NCI-H2107 treated with DMSO at 0.1 percent for 48 hours (cell line): ENCODE measurements around the gene BLTP2.
"Not testable (repeated sequence)": the region's sequence is repeated elsewhere in the genome, so short reads cannot be mapped to it uniquely, and the experiment has no call there.

Source experiments
- DNase-seq: peaks from one replicate; lab custom pipeline; 2025; ENCODE audit not compliant: unreplicated experiment; lab: John Stamatoyannopoulos, UW

The BLTP2 gene

DNA sequence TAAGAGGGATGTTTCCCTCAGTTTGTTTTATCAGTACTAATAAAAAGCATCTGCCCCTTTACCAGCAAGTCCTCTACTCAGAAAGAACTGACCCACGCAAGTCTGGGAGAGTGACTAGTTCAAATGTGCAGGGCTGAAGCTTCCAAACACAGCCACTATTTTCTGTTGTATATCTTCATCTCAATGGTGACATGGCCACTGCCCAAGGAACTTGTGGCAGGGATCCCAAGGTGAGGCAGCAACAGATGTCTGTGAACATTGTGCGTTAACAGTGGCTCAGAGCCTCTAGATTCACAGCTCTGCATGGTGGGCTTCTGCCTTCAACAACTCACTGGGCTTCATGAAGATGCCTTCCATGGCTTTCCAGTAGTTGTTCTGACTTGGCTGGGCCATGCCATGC is 3.7 kb upstream of the BLTP2 start:
- no peak for DNase-seq

DNA sequence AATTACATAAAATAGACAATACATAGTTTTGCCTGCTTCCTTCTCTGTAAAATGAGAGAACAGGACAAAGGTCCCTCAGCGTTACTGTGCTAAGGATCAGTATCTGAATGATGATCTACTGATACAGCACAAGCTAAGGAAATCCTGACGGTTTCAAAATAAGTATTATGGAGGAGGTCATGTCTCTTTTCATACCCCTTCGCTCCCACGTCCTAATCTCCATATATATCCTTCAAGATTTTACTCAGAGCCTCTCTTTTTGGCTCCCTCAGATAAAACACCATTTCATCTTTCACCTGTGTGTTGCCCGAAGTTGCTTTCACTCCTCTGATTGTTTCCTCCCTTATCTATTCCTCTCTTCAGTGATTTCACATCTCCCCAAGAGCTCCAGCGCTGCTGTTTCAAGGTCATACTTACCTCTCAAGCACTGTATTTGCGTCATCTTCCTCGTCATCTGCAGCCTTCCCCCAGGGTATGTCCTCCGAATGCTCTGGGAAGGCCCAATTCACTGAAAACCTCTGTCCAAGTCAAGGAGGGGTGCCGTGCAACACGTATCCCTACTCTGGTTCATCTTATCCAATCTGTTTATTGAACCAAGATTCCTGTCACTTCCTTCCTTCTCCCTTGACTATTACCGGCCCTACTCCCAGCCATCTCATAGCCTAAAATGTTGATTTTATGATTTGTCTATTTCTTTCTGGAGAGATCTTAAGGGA is 1.2 kb upstream of the BLTP2 start:
- no peak for DNase-seq

DNA sequence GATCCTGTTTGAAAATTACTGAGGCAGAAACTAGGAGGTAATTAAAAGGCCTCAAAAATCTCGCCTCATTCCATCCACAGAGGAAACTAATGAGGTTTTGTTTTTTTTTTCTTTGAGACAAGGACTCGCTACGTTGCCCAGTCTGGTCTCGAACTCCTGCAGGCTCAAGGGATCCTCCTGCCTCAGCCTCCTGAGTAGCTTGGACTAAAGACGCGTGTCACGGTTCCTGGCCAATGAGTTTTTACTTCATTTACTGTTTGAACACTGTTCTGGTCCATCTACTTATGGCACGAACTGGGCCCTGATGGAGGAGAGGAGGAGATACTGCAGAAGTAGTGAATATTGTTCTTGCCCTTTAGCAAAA is 600 bp upstream of the BLTP2 start:
- DNase-seq = no peak

DNA sequence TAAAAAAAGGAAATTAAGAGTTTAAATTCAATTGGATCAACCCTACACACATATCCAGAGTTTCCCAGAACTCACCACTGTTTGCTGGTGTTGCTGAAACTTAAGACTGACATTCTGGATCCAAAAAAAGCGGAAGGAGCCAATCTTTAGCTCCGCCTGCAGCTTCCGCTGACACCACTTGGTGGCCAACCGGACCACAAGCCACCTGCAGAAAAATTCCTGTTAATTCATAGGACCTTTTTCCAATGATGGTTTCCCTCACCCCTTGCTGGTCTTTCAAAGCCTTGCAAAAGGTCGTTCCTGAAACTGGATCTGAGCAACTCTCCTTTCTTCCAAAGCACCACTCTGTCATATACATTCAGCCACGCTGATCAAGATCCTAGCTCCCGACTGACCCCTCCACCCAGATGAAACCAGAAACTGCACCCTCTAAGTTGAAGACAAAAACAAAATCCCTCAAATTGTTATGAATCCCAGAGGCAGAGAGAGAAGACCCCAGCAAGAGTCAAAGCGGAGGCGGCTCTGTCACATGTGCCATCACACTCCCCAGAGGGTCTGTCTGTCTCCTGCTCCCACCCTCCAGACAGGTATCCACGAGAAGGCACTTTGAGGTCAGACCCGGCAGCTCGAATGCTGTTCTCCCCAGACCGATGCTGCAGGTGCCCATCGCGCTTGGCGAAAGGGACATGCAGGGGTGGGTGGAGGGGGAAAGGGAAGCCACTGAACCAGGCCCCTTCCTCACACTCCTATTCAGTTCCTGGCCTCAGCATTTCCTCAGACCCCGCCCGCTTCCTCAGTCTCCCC is 773 bp downstream of the BLTP2 start:
- DNase-seq = peak; percentile 23

DNA sequence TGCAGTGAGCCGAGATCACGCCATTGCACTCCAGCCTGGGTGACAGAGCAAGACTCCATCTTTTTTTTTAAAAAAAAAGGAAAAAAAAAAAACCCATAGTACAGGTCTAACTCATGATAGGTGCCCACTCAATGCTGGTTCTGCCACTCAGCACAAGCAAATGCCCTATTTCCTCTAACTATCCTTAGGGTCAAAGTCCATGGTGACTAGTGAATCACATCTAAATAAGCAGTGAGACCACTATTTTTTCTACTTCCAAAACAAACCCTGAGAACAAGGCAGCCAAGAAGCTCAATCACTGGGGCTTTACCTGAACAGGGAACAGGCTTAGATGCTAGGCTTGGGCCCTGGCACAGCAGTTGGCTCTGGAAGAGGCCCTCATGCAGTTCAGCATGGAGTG is 3.4 kb downstream of the BLTP2 start:
- no peak for DNase-seq

DNA sequence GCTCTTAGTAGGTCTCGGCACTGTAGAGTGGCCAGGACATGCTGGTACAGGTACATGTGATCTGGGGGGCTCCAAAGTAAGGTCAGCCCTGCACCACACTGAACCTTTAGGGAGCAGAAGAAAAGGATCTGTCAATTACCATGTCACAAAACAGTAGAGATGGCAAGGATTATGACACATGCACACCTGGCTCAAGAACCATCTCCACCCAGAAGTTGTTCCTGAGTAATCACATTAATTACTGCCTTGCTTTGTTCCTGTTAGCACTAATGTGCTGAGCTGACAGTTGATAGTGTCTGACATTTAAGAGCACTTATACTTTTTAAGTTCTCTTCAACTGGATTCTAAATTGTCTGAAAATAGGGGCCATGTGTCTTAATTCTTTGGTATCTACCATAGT is 9.5 kb downstream of the BLTP2 start:
- no peak for DNase-seq

DNA sequence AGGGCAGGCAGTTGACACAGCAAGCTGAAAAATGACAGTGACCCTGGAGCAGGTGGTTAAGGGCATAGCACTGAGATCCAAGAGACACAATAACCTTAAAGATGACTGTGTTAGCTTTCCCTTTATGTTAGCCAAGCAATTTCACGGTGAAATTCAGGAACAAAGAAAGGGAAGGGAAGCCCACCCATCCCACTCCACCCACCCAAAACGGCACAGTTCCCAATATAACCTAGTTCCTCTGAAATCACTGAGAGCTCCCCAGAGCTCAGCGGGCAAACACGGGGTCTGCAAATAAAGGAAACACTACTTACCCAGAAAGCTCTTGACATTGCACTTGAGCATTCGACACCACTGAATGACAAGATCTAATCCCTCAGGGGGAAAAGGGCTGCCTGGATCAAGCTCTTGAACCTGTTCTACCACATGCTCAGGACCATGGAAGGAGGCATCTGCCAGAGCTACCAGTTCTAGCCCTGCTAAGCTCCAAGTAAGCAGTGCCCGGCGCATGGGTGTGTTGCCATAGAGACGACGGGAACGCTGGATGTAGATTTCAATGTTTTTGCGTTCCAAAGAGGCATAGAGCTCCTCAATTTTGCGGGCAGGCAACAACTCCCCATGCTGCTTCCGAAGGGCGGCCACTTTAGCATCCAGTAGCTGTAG is 10.6 kb downstream of the BLTP2 start:
- peak; percentile 20 for DNase-seq

DNA sequence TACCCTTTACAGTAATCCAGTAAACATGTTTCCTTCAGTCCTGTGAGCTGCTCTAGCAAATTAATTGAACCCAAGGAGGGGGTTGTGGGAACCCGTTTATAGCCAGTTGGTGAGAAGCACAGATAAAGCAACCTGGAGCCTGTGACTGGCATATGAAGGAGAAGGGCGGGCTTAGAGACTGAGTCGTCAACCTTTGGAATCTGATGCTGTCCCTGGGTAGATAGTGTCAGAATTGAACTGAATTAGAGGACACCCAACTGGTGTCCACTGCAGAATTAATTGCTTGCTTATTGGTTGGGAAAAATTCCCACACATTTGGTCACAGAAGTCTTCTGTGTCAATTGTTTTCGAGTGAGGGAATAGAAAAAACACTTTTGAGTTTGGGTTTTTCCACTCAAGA is 18.1 kb downstream of the BLTP2 start:
- no peak for DNase-seq

DNA sequence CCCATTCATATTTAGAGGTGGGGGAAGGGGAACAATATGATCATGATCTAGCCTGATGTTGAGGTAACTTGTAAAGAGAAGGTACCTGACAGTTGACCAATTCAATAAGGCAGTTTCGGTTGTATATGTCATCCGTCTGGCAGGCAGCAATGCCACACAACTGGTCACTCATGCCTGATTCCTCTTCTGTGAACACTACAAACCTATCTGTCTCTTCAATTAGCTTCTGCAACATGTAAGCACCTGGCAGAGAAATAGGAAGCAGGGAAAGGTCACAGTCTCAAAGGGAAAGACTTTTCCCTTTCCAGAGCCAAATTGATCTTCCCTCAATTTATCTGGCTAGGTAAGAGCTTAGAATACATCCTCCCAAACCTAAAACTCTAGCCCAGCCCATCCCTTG is 20.8 kb downstream of the BLTP2 start:
- DNase-seq = no peak

DNA sequence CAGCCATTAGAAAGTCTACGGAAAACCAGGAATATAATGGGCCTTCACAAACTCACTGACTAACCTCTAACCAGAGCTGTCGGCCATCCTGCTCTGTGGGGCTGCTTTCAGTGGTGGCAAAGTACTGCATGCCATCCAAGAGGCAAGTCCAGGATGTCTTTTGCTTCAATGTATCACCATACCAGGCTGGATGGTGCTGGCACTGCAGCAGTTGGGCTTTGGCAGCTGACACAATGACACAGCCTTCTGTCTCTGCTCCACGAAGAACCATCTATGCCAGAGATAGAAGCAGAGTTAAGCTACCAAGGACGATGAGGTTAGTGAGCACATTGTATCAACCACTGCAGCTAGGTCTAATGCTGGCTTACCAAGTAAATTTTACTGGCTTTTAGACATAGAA is 21.3 kb downstream of the BLTP2 start:
- no peak for DNase-seq

DNA sequence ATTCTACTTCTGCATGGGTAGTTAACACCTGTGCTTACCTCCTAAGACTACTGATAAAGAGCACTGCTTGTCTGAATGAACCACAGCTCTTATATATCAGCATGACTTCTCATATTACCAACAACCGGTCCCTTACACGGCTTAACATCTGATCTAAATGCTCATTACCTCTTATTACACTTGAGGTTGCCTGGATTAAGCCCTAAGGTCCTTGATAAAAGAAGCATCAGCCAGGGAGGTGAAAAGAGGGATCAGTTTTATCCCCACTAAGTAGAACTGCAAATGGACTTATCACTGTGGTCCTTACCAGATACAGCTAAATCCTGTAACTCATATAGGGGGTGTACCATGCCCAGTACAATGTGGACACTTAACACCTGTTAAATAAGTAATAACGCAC is 22.8 kb downstream of the BLTP2 start:
- DNase-seq = peak; percentile 82

DNA sequence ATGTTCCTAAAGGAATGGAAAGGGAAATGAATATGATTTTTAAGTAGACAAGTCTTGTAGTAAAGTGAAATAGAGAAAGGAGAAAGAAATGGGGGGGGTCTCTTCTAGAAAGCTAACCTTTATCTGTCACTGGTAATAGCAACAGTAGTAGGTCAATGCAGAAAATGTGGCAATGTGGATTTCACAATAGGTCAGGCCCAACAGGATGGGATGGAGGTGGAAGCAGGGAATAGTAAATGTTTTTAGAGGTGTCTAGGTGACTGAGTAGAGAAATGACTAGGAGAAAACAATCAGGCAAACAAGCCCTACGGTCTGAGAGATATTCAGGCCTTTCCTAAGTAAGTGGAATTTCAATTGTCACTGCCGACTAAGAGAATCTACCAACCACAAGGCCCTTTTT is 24.9 kb downstream of the BLTP2 start:
- DNase-seq = no peak

DNA sequence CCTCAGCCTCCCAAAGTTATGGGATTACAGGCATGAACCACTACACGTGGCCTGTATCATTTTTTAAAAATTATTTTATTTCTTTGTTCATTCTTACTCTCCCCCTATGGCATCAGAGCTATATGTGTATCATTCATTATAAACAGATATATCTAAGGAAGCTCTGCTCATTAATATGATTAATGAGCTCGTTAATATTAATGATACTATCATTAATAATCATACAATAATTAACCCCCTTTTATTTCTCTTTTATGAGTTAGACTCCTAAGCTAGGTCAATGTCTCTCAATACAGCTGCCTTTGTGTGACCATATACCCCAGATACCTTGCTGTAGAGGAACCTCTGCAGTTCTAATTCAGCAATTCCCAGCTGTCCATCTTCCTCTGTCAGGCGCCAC is 26.5 kb downstream of the BLTP2 start:
- DNase-seq = no peak

DNA sequence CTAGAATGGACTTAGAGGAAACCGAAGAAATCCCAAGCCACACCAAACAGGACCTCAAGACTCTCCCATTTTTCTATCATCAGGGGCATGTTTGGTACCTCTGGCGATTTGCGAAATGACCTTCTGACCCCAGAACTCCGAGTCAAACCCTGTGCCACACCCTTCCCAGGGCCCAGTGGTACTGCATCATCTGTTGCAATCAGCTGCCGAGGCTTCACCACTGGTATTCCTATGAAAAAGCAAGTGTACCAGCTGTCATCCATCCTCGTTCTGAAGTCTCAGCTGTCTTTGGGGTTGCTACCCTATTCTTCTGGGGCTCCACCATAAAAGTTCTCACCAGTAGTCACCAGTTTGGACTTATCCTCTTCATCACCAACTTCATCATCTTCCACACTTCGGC is 28.7 kb downstream of the BLTP2 start:
- no peak for DNase-seq

DNA sequence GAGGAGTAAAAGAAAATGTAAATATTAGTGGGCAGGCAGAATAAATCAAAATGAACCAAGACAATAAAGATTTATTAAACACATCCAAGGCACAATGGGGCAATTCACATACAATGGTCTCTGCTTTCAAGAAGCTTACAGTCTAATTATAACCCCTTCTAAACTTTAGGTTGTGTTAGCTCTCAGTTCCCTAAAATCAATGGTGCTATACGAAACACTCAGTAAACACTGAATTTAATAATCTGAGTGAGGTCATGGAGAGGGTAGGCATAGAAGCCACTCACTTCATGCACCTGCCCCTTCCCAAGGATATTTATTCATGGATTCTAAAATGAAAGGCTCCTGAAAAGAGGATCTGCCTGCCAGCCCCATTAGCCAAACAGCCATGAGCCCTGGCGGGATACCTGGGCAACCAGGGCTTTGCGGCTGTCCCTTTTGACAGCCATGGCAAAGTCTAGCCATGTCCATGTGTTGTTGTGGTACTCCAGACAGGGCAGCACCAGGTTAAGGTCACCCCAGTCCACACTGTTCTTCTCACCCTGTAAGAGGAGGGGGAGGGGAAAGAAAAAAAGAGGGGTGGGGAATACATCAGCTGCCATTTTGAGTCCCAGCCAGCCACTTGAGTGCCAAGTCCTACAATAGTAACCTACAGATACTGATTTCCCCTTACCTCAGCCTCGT is 29.6 kb downstream of the BLTP2 start:
- DNase-seq = no peak

DNA sequence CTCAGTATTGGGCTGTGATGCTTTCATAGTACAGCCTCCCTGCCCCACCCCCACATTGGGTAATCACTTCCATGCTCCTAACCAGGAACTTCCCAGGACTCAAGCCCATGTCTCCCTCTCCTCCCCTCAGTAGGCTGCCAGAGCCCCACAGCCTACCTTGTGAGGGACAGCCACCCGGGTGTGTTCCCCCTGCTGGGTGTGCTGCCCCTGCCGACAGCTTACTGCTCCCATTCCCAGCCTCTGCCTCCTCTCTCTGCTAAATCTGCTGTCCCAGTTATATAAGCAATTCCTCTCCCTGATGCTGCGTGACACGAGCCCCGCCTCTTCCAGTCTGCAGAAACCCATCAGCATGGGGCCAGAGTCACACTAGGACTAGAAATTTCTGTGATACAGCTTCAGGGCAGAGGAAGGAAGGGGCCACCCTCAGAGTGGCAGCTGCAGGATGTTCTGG is 31.0 kb downstream of the BLTP2 start, which contains the start of gene RSKR:
Gene RSKR (minus strand): TSS at position 255 of the 451 bp plus-strand sequence. CDS start 24 bp downstream, at position 231.
- DNase-seq = no peak

DNA sequence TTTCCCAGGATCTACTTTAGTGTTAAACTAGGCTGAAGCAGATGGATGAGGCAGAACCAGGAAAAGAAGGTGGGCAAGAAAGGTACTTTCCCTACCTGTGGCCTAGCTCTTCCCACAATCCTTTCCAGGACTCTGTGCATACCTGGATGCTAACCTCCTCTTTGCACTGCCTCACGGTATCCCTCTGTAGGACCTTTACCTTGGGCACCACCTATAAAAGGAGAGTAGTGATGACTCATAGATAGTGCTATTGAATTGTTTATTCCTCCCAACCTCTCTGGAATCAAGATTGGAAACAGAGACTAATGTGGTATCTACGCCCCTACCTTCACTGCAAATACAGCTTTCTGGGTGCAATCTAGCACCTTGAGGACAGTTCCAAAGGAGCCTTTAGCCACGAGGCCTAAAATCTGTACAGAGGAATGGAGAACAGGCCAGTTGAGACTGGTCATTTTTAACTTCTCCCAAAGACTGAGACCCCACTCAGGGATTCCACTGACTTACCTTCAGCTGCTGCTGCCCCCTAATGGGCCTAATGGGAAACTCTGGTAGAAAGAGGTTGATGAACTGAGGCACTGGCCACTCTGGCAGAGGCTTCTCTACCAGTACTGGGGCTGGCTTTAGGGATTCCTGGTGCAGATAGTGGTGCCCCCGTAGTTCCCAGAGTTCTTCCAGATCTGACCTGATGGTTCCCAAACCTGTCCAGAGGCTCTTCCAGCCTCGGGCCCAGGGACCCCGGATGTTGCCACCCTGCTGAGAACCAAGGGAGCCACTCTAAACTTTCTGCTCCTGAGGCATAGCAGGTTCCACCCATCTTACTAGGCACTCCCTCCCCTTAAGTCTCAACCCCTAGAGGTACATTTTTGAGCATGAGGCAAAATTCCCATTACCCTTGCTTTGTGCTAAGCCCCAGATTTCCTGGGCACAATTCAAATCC is 31.8 kb downstream of the BLTP2 start:
- no peak for DNase-seq

DNA sequence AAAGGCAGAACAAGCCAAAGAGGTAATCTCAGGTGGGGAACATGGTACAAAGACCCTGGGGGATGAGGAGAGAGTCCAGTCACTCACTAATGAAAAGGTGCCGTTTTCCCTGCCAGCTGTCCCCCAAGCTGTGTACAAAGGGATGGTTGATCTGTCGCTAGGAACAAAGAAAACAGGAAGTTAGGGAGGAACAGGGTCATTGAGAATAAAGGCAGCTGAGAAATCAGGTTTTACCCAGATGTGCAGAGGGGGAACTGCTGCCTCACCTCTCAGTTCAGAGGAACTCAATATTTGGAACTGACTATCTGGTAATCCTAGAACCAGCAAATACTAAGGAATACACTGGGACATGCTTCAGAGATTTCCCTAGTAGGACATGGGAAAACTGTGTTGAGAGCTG is 32.4 kb downstream of the BLTP2 start:
- no peak for DNase-seq

DNA sequence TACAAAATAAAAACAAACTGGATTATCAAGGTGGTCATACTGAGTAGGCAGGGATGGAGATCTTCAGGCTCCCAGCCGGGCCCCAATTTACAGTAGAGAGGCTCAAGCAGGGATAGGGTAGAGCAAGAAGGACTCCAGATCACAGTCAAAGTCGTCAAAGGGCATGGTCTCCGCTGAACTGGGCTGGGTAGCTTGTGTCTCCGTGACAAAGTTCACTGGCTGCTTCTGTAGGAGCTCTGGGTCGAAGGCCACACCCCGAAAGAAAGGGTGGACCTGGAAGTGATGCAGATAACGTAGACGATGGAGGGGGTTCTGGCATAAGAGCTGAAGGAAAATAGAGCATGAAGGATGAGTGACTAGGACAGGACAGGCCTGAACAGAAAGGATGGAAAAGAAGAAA is 34.6 kb downstream of the BLTP2 start:
- no peak for DNase-seq

DNA sequence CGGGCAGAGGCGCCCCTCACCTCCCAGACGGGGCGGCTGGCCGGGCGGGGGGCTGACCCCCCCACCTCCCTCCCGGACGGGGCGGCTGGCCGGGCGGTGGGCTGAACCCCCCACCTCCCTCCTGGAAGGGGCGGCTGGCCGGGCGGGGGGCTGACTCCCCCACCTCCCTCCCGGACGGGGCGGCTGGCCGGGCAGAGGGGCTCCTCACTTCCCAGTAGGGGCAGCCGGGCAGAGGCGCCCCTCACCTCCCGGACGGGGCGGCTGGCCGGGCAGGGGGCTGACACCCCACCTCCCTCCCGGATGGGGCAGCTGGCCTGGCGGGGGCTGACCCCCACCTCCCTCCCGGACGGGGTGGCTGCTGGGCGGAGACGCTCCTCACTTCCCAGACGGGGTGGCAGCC is 40.9 kb downstream of the BLTP2 start:
- DNase-seq = not testable (repeated sequence)
